SK-N-MC (cell line): Measurements from ENCODE around the gene RNF130.

Experiments used
- DNase-seq: peaks from one replicate; pipeline ENCODE4 v3.0.0-alpha.2; 2011; ENCODE audit warnings: low read depth, low spot score
- H3K27ac ChIP-seq: fragments of 200-600 bp; sonication (generic); 2 replicates; pipeline ENCODE4 v1.5.1; 2016; ENCODE audit warnings: mixed run types
- H3K36me3 ChIP-seq: fragments of 200-600 bp; sonication (generic); 2 replicates; pipeline ENCODE4 v1.6.1; 2017; ENCODE audit warnings: antibody characterized with exemption, low read length, mixed read lengths; ENCODE audit not compliant: insufficient read depth
- H3K4me3 ChIP-seq: fragments of 200-600 bp; sonication (generic); 2 replicates; pipeline ENCODE4 v1.5.1; 2016
- H3K9ac ChIP-seq: fragments of 200-600 bp; sonication (generic); 2 replicates; pipeline ENCODE4 v1.8.0; 2017; ENCODE audit warnings: mixed run types, mixed read lengths; ENCODE audit not compliant: insufficient read length
- H3K9me3 ChIP-seq: fragments of 200-600 bp; sonication (generic); 2 replicates; pipeline ENCODE4 v1.6.1; 2017; ENCODE audit warnings: low read depth, mild to moderate bottlenecking, antibody characterized with exemption, low read length, moderate library complexity, mixed read lengths
- EZH2 ChIP-seq: fragments of 200-600 bp; sonication (generic); IDR thresholded peaks from one replicate; pipeline ENCODE4 v1.6.1; 2017; ENCODE audit warnings: antibody characterized with exemption
- FOXP2 ChIP-seq: optimal IDR thresholded peaks from 2 replicates; pipeline ENCODE3; 2011; ENCODE audit warnings: mild to moderate bottlenecking, moderate library complexity; ENCODE audit not compliant: insufficient read depth; ENCODE audit errors: extremely low read length, control extremely low read depth
- POLR2AphosphoS5 ChIP-seq: IDR thresholded peaks from 2 replicates; pipeline ENCODE4 v1.6.1; 2012; ENCODE audit warnings: mild to moderate bottlenecking, low read depth, low read length, borderline replicate concordance

RNF130 gene

GRCh38 chr5:180116077-180116999 is 44.8 kb upstream of the RNF130 start:
- Histone ChIP-seq H3K27ac (no peak overlapping the region), H3K36me3 (no peaks in the 10 kb centered on the region), H3K9ac (no peak overlapping the region), H3K9me3 (no peaks in the 10 kb centered on the region), H3K4me3 (no peak overlapping the region)
- TF ChIP-seq POLR2AphosphoS5 (no peak), FOXP2 (no peak), EZH2 (no peak)
- no peak for DNase-seq

GRCh38 chr5:180115326-180116076 is 43.9 kb upstream of the RNF130 start:
- Histone ChIP-seq H3K9ac (no peak overlapping the region), H3K9me3 (no peaks in the 10 kb centered on the region)
- no peak for DNase-seq

GRCh38 chr5:180114304-180115003 is 42.9 kb upstream of the RNF130 start:
- DNase-seq, result no peak
- Histone ChIP-seq H3K9me3 (no peaks in the 10 kb centered on the region), H3K9ac (no peak overlapping the region), H3K27ac (no peak overlapping the region), H3K36me3 (no peaks in the 10 kb centered on the region), H3K4me3 (no peak overlapping the region)
- no peak for TF ChIP-seq FOXP2
- TF ChIP-seq EZH2, result no peak
- no peak for TF ChIP-seq POLR2AphosphoS5

More at GRCh38 chr5:180115326-180116076, 43.9 kb upstream of the RNF130 start:
- H3K36me3 ChIP-seq, result no peaks in the 10 kb centered on the region
- H3K4me3 ChIP-seq, result no peak overlapping the region
- no peak overlapping the region for H3K27ac ChIP-seq
- TF ChIP-seq FOXP2, result no peak
- no peak for TF ChIP-seq EZH2
- TF ChIP-seq POLR2AphosphoS5, result no peak

- no peaks in the 10 kb centered on the region for H3K9me3 ChIP-seq
- H3K4me3 ChIP-seq, result no peak overlapping the region
- no peaks in the 10 kb centered on the region for H3K36me3 ChIP-seq
- no peak overlapping the region for H3K27ac ChIP-seq
- no peak for TF ChIP-seq FOXP2
- H3K9ac ChIP-seq, result no peak overlapping the region
- DNase-seq, result no peak
Observed at GRCh38 chr5:180113660-180114303, 42.2 kb upstream of the RNF130 start.

GRCh38 chr5:180112181-180112861 is 40.8 kb upstream of the RNF130 start:
- no peak overlapping the region for H3K27ac ChIP-seq
- no peaks in the 10 kb centered on the region for H3K9me3 ChIP-seq
- TF ChIP-seq FOXP2 (no peak), POLR2AphosphoS5 (no peak), EZH2 (no peak)
- no peak for DNase-seq
- H3K36me3 ChIP-seq, result no peaks in the 10 kb centered on the region
- H3K9ac ChIP-seq, result no peak overlapping the region
- no peak overlapping the region for H3K4me3 ChIP-seq

- Histone ChIP-seq H3K36me3 (no peaks in the 10 kb centered on the region), H3K27ac (no peak overlapping the region), H3K9ac (no peak overlapping the region), H3K4me3 (no peak overlapping the region), H3K9me3 (no peaks in the 10 kb centered on the region)
- DNase-seq, result no peak
- TF ChIP-seq EZH2 (no peak), POLR2AphosphoS5 (no peak), FOXP2 (no peak)
Observed at GRCh38 chr5:180111273-180112002, 39.9 kb upstream of the RNF130 start.

GRCh38 chr5:180109920-180110319 is 38.4 kb upstream of the RNF130 start:
- Histone ChIP-seq H3K27ac (no peak overlapping the region), H3K9ac (no peak overlapping the region), H3K36me3 (no peaks in the 10 kb centered on the region), H3K4me3 (no peak overlapping the region), H3K9me3 (no peaks in the 10 kb centered on the region)
- TF ChIP-seq EZH2 (no peak), POLR2AphosphoS5 (no peak), FOXP2 (no peak)
- no peak for DNase-seq
